ENCODE results near the gene VPS45. TPM values are rescaled to one million over a fixed set of nuclear protein-coding genes. Genes with fewer than 3 reads are reported as not detected.

Gene VPS45
- total RNA-seq, 1 experiment from 2014 or later = 28.2 TPM

DNA sequence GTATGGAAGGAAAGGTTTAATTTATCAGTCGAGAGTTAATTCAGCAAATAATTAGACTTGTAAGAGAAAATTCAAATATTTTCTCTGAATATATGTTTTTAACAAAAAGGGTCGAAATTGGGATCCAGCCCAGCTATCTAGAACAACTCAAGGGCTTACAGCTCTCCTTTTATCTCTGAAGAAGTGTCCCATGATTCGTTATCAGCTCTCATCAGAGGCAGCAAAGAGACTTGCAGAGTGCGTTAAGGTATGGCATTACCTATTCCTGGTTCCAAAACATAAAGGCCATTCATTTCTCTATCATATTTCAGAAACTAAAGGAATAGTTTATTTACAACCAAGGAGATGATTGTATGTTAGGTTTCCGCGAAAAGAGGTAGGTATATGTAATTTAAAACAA lies 9.4 kb downstream of the VPS45 start:
- Mint-ChIP-seq H3K36me3 (peaks cover 32% of the 10 kb centered on the region), H3K27me3 (ENCODE audit: low read depth) (no peaks in the 10 kb centered on the region), H3K4me3 (no peak overlapping the region), H3K27ac (no peak overlapping the region), H3K4me1 (no peaks in the 10 kb centered on the region), H3K9me3 (no peaks in the 10 kb centered on the region)
- no peak for ATAC-seq
- TF ChIP-seq, protein P1, sequence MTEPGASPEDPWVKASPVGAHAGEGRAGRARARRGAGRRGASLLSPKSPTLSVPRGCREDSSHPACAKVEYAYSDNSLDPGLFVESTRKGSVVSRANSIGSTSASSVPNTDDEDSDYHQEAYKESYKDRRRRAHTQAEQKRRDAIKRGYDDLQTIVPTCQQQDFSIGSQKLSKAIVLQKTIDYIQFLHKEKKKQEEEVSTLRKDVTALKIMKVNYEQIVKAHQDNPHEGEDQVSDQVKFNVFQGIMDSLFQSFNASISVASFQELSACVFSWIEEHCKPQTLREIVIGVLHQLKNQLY (CRISPR knock-in tag; IDR thresholded peaks at IDR 0.05) = no peak
- TF ChIP-seq, protein P2, sequence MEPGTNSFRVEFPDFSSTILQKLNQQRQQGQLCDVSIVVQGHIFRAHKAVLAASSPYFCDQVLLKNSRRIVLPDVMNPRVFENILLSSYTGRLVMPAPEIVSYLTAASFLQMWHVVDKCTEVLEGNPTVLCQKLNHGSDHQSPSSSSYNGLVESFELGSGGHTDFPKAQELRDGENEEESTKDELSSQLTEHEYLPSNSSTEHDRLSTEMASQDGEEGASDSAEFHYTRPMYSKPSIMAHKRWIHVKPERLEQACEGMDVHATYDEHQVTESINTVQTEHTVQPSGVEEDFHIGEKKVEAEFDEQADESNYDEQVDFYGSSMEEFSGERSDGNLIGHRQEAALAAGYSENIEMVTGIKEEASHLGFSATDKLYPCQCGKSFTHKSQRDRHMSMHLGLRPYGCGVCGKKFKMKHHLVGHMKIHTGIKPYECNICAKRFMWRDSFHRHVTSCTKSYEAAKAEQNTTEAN (CRISPR knock-in tag; IDR thresholded peaks at IDR 0.05) = no peak
- TF ChIP-seq TP53 (CRISPR knock-in tag; IDR thresholded peaks at IDR 0.05) (no peak), CBFB (CRISPR knock-in tag; IDR thresholded peaks at IDR 0.05; ENCODE audit: low read depth) (no peak), PRRX2 (CRISPR knock-in tag; IDR thresholded peaks at IDR 0.05) (no peak), ZNF396 (CRISPR knock-in tag; IDR thresholded peaks at IDR 0.05; ENCODE audit: borderline replicate concordance) (no peak), SOX15 (CRISPR knock-in tag; IDR thresholded peaks at IDR 0.05) (no peak), ZBTB21 (CRISPR knock-in tag; IDR thresholded peaks at IDR 0.05; ENCODE audit: borderline replicate concordance) (no peak), NFE2L1 (CRISPR knock-in tag; IDR thresholded peaks at IDR 0.05) (no peak), ZNF121 (CRISPR knock-in tag; IDR thresholded peaks at IDR 0.05) (no peak), NR3C1 (CRISPR knock-in tag; conservative IDR thresholded peaks at IDR 0.05; ENCODE audit: low read depth) (no peak), HMGA2 (CRISPR knock-in tag; IDR thresholded peaks at IDR 0.05) (no peak), NR2C2 (CRISPR knock-in tag; IDR thresholded peaks at IDR 0.05) (no peak)
- TF ChIP-seq, protein P3, sequence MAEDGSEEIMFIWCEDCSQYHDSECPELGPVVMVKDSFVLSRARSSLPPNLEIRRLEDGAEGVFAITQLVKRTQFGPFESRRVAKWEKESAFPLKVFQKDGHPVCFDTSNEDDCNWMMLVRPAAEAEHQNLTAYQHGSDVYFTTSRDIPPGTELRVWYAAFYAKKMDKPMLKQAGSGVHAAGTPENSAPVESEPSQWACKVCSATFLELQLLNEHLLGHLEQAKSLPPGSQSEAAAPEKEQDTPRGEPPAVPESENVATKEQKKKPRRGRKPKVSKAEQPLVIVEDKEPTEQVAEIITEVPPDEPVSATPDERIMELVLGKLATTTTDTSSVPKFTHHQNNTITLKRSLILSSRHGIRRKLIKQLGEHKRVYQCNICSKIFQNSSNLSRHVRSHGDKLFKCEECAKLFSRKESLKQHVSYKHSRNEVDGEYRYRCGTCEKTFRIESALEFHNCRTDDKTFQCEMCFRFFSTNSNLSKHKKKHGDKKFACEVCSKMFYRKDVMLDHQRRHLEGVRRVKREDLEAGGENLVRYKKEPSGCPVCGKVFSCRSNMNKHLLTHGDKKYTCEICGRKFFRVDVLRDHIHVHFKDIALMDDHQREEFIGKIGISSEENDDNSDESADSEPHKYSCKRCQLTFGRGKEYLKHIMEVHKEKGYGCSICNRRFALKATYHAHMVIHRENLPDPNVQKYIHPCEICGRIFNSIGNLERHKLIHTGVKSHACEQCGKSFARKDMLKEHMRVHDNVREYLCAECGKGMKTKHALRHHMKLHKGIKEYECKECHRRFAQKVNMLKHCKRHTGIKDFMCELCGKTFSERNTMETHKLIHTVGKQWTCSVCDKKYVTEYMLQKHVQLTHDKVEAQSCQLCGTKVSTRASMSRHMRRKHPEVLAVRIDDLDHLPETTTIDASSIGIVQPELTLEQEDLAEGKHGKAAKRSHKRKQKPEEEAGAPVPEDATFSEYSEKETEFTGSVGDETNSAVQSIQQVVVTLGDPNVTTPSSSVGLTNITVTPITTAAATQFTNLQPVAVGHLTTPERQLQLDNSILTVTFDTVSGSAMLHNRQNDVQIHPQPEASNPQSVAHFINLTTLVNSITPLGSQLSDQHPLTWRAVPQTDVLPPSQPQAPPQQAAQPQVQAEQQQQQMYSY (CRISPR knock-in tag; IDR thresholded peaks at IDR 0.05) = no peak
- TF ChIP-seq, protein P4, sequence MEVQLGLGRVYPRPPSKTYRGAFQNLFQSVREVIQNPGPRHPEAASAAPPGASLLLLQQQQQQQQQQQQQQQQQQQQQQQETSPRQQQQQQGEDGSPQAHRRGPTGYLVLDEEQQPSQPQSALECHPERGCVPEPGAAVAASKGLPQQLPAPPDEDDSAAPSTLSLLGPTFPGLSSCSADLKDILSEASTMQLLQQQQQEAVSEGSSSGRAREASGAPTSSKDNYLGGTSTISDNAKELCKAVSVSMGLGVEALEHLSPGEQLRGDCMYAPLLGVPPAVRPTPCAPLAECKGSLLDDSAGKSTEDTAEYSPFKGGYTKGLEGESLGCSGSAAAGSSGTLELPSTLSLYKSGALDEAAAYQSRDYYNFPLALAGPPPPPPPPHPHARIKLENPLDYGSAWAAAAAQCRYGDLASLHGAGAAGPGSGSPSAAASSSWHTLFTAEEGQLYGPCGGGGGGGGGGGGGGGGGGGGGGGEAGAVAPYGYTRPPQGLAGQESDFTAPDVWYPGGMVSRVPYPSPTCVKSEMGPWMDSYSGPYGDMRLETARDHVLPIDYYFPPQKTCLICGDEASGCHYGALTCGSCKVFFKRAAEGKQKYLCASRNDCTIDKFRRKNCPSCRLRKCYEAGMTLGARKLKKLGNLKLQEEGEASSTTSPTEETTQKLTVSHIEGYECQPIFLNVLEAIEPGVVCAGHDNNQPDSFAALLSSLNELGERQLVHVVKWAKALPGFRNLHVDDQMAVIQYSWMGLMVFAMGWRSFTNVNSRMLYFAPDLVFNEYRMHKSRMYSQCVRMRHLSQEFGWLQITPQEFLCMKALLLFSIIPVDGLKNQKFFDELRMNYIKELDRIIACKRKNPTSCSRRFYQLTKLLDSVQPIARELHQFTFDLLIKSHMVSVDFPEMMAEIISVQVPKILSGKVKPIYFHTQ (CRISPR knock-in tag; IDR thresholded peaks at IDR 0.05) = no peak
- TF ChIP-seq, protein P5, sequence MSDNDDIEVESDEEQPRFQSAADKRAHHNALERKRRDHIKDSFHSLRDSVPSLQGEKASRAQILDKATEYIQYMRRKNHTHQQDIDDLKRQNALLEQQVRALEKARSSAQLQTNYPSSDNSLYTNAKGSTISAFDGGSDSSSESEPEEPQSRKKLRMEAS (CRISPR knock-in tag; IDR thresholded peaks at IDR 0.05) = no peak
- TF ChIP-seq, protein P6, sequence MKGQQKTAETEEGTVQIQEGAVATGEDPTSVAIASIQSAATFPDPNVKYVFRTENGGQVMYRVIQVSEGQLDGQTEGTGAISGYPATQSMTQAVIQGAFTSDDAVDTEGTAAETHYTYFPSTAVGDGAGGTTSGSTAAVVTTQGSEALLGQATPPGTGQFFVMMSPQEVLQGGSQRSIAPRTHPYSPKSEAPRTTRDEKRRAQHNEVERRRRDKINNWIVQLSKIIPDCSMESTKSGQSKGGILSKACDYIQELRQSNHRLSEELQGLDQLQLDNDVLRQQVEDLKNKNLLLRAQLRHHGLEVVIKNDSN (CRISPR knock-in tag; IDR thresholded peaks at IDR 0.05) = no peak
- TF ChIP-seq, protein P7, sequence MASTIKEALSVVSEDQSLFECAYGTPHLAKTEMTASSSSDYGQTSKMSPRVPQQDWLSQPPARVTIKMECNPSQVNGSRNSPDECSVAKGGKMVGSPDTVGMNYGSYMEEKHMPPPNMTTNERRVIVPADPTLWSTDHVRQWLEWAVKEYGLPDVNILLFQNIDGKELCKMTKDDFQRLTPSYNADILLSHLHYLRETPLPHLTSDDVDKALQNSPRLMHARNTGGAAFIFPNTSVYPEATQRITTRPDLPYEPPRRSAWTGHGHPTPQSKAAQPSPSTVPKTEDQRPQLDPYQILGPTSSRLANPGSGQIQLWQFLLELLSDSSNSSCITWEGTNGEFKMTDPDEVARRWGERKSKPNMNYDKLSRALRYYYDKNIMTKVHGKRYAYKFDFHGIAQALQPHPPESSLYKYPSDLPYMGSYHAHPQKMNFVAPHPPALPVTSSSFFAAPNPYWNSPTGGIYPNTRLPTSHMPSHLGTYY (CRISPR knock-in tag; IDR thresholded peaks at IDR 0.05) = no peak
- TF ChIP-seq, protein P8, sequence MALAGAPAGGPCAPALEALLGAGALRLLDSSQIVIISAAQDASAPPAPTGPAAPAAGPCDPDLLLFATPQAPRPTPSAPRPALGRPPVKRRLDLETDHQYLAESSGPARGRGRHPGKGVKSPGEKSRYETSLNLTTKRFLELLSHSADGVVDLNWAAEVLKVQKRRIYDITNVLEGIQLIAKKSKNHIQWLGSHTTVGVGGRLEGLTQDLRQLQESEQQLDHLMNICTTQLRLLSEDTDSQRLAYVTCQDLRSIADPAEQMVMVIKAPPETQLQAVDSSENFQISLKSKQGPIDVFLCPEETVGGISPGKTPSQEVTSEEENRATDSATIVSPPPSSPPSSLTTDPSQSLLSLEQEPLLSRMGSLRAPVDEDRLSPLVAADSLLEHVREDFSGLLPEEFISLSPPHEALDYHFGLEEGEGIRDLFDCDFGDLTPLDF (CRISPR knock-in tag; IDR thresholded peaks at IDR 0.05) = no peak
- TF ChIP-seq, protein P9, sequence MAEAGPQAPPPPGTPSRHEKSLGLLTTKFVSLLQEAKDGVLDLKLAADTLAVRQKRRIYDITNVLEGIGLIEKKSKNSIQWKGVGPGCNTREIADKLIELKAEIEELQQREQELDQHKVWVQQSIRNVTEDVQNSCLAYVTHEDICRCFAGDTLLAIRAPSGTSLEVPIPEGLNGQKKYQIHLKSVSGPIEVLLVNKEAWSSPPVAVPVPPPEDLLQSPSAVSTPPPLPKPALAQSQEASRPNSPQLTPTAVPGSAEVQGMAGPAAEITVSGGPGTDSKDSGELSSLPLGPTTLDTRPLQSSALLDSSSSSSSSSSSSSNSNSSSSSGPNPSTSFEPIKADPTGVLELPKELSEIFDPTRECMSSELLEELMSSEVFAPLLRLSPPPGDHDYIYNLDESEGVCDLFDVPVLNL (CRISPR knock-in tag; IDR thresholded peaks at IDR 0.05; ENCODE audit: borderline replicate concordance, low read depth) = no peak
- ChIA-PET POLR2A (no interaction called here), CTCF (interaction anchor here (0.5 to 1.4 kb wide), 2 partner anchors 83 to 110 kb away, joined by 3 to 4 read pairs; no protein-coding TSS in a partner anchor)
- no peak for DNase-seq (ENCODE audit: low spot score)

All from WTC11 (cell line).